NT2/D1 (cell line): ENCODE measurements around the gene BTG2.
A peak's percentile ranks its signal among the peaks of the same experiment; 100 is the strongest.

Source experiments
- DNase-seq: peaks from one replicate; pipeline ENCODE4 v3.0.0-alpha.2; 2011; ENCODE audit warnings: low read depth, low spot score
- H3K27me3 ChIP-seq: 2 replicates; pipeline ENCODE4 v1.6.0; 2011; ENCODE audit warnings: mild to moderate bottlenecking; ENCODE audit not compliant: insufficient read length, insufficient read depth
- H3K36me3 ChIP-seq: 2 replicates; pipeline ENCODE4 v1.6.1; 2011; ENCODE audit warnings: mild to moderate bottlenecking, low read length, mixed read lengths; ENCODE audit not compliant: insufficient read depth, insufficient read length
- H3K4me1 ChIP-seq: 2 replicates; pipeline ENCODE4 v1.5.1; 2011; ENCODE audit not compliant: insufficient read depth, insufficient read length
- H3K4me3 ChIP-seq: 2 replicates; pipeline ENCODE4 v1.5.1; 2011; ENCODE audit warnings: low read depth; ENCODE audit not compliant: insufficient read length
- H3K9ac ChIP-seq: 2 replicates; pipeline ENCODE4 v1.6.0; 2011; ENCODE audit warnings: low read depth; ENCODE audit not compliant: insufficient read length
- H3K9me3 ChIP-seq: 2 replicates; pipeline ENCODE4 v1.5.1; 2011; ENCODE audit warnings: mild to moderate bottlenecking, low read length; ENCODE audit not compliant: insufficient read depth
- SUZ12 ChIP-seq: IDR thresholded peaks from 2 replicates; pipeline ENCODE4 v1.6.1; 2011; ENCODE audit not compliant: insufficient read length, insufficient read depth; ENCODE audit errors: extremely low read depth
- YY1 ChIP-seq: IDR thresholded peaks from 2 replicates; pipeline ENCODE4 v1.6.1; 2011; ENCODE audit not compliant: insufficient read length, insufficient read depth
- ZNF274 ChIP-seq: IDR thresholded peaks from 2 replicates; pipeline ENCODE4 v1.6.1; 2011; ENCODE audit warnings: mild to moderate bottlenecking, low read depth, low read length

The BTG2 gene

DNA sequence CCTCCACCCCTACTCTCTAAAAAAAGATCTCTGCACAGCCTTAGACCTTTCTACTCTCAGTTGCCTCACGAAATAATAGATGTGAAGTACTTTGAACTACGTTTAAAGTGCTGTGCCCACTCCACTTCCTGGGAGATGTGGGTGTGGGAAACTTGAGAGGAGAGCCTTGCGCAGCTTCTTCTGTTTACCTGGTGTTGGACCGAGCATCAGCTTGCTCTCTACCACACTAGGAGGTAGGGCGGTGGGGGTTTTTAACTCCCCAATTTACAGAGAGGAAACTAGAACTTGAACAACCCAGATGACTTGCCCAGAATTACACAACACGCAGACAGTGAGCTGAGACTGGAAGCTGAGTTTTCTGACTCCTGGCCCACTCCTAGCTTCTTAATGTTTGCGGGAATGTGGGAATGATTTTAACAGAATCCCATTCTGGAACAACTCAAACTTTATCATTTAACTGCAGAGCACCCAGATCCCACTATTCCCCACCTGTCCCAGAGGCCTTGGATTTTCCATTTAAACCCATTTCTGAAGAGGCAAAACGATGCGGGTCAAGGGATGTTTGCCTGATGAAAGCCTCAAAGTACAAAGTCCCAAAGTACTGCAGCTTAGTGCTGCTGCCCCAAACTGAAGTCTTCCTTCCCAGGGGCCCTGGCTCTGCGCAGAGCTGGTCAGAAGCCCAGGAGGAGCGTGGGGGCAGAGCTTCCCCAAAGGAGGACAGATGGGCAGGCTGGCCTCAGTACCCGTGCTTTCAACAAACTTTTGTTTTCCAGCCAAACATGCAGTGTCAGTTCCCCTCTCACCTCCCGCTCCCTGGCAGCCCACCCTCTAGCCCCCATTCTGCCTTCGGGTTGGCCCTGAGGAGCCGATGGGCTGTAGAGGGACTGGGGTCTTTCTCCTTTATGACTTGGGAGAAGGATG lies 19.0 kb downstream of the BTG2 start:
- Histone ChIP-seq H3K9ac (peak overlapping the region; percentile 24), H3K27me3 (peaks cover 43% of the 10 kb centered on the region), H3K4me3 (no peak overlapping the region), H3K9me3 (no peaks in the 10 kb centered on the region), H3K36me3 (no peaks in the 10 kb centered on the region), H3K4me1 (peaks cover 30% of the 10 kb centered on the region)
- TF ChIP-seq ZNF274 (no peak), YY1 (no peak), SUZ12 (no peak)
- DNase-seq, result no peak

DNA sequence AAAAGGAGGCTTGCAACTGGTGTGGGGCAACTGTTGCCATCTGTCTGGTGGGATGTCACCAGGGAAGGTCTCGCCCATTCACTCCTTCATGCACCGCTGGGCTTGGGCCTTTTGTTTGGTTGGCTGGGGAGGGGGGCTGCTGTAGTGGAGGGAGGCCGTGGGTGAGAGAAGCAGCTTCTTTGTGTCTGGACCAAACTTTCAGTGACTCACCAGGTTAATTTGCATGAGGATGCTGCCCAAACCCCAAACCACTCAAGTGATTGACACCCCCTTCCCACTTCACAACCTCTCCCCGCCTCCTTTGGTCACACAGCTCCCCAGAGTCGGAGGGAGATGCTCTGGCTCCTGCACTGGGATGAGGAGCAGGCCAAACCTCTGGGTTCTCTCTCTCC lies 19.7 kb downstream of the BTG2 start:
- H3K27me3 ChIP-seq, result peaks cover 37% of the 10 kb centered on the region
- peaks cover 34% of the 10 kb centered on the region for H3K4me1 ChIP-seq
- no peak overlapping the region for H3K4me3 ChIP-seq
- peak overlapping the region; percentile 24 for H3K9ac ChIP-seq
- no peaks in the 10 kb centered on the region for H3K9me3 ChIP-seq
- DNase-seq, result no peak
- no peaks in the 10 kb centered on the region for H3K36me3 ChIP-seq
- TF ChIP-seq YY1, result no peak
- no peak for TF ChIP-seq SUZ12
- TF ChIP-seq ZNF274, result no peak

GRCh38 chr1:203325418-203326091 lies 20.2 kb downstream of the BTG2 start:
- peaks cover 32% of the 10 kb centered on the region for H3K27me3 ChIP-seq
- TF ChIP-seq ZNF274 (no peak), SUZ12 (no peak), YY1 (no peak)
- no peak for DNase-seq
- no peak overlapping the region for H3K4me3 ChIP-seq
- H3K4me1 ChIP-seq, result peaks cover 35% of the 10 kb centered on the region
- no peaks in the 10 kb centered on the region for H3K9me3 ChIP-seq
- H3K9ac ChIP-seq, result no peak overlapping the region
- no peaks in the 10 kb centered on the region for H3K36me3 ChIP-seq

GRCh38 chr1:203326830-203327683 lies 21.7 kb downstream of the BTG2 start:
- Histone ChIP-seq H3K36me3 (no peaks in the 10 kb centered on the region), H3K4me3 (peak overlapping the region; percentile 52), H3K27me3 (peaks cover 32% of the 10 kb centered on the region), H3K4me1 (peaks cover 30% of the 10 kb centered on the region), H3K9ac (peak overlapping the region; percentile 86), H3K9me3 (no peaks in the 10 kb centered on the region)
- TF ChIP-seq YY1 (no peak), SUZ12 (no peak), ZNF274 (no peak)
- peak; percentile 96 for DNase-seq

GRCh38 chr1:203327684-203328457 lies 22.6 kb downstream of the BTG2 start:
- Histone ChIP-seq H3K9me3 (no peaks in the 10 kb centered on the region), H3K9ac (peak overlapping the region; percentile 73), H3K27me3 (peaks cover 27% of the 10 kb centered on the region), H3K4me3 (peak overlapping the region; percentile 22), H3K36me3 (no peaks in the 10 kb centered on the region), H3K4me1 (peaks cover 30% of the 10 kb centered on the region)
- DNase-seq, result no peak
- no peak for TF ChIP-seq SUZ12
- no peak for TF ChIP-seq ZNF274
- TF ChIP-seq YY1, result no peak

GRCh38 chr1:203328714-203329122 lies 23.4 kb downstream of the BTG2 start:
- no peak for TF ChIP-seq YY1
- TF ChIP-seq SUZ12, result no peak
- TF ChIP-seq ZNF274, result no peak
- no peak overlapping the region for H3K4me3 ChIP-seq
- no peak for DNase-seq
- peaks cover 30% of the 10 kb centered on the region for H3K4me1 ChIP-seq
- peaks cover 19% of the 10 kb centered on the region for H3K27me3 ChIP-seq
- no peak overlapping the region for H3K9ac ChIP-seq
- H3K9me3 ChIP-seq, result no peaks in the 10 kb centered on the region
- no peaks in the 10 kb centered on the region for H3K36me3 ChIP-seq
